Measurements from ENCODE around the gene PRMT1.

PRMT1 gene

DNA sequence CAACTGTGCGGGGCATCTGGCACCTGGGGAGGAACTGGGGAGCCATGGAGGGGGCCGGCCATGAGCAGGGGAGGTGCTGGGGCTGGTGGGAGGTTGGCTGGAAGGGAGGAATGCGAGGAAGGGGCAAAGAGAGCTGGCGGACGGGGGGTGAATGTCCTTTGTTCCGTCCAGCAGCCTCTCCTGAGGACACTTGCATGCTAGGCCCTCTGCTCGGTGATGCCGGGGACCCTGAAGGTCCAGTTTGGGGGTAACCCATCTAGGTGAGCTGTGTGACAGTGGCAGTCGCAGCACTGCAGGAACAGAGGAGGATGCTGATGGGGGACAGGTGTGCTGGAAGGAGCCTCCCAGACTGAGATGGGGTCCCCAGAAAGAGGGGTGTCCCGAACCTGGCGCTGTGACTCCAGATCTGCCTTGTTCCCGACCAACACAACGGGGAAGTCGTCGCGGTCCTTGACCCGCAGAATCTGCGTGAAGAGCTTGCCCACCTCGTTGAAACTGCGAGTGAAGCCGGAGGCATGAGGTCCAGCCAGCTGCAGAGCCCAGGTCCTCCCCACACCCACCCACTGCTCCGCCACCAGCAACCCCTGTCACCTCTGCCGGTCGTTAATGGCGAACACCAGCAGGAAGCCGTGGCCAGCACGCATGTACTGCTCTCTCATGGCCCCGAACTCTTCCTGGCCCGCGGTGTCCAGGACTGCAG lies 40.7 kb upstream of the PRMT1 start:
- H3K4me3 ChIP-seq (ENCODE audit: low read depth, low read length) = no peak overlapping the region
- TF ChIP-seq, protein P1, sequence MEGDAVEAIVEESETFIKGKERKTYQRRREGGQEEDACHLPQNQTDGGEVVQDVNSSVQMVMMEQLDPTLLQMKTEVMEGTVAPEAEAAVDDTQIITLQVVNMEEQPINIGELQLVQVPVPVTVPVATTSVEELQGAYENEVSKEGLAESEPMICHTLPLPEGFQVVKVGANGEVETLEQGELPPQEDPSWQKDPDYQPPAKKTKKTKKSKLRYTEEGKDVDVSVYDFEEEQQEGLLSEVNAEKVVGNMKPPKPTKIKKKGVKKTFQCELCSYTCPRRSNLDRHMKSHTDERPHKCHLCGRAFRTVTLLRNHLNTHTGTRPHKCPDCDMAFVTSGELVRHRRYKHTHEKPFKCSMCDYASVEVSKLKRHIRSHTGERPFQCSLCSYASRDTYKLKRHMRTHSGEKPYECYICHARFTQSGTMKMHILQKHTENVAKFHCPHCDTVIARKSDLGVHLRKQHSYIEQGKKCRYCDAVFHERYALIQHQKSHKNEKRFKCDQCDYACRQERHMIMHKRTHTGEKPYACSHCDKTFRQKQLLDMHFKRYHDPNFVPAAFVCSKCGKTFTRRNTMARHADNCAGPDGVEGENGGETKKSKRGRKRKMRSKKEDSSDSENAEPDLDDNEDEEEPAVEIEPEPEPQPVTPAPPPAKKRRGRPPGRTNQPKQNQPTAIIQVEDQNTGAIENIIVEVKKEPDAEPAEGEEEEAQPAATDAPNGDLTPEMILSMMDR (IDR thresholded peaks at IDR 0.05; ENCODE audit: low read depth, low read length) = no peak

DNA sequence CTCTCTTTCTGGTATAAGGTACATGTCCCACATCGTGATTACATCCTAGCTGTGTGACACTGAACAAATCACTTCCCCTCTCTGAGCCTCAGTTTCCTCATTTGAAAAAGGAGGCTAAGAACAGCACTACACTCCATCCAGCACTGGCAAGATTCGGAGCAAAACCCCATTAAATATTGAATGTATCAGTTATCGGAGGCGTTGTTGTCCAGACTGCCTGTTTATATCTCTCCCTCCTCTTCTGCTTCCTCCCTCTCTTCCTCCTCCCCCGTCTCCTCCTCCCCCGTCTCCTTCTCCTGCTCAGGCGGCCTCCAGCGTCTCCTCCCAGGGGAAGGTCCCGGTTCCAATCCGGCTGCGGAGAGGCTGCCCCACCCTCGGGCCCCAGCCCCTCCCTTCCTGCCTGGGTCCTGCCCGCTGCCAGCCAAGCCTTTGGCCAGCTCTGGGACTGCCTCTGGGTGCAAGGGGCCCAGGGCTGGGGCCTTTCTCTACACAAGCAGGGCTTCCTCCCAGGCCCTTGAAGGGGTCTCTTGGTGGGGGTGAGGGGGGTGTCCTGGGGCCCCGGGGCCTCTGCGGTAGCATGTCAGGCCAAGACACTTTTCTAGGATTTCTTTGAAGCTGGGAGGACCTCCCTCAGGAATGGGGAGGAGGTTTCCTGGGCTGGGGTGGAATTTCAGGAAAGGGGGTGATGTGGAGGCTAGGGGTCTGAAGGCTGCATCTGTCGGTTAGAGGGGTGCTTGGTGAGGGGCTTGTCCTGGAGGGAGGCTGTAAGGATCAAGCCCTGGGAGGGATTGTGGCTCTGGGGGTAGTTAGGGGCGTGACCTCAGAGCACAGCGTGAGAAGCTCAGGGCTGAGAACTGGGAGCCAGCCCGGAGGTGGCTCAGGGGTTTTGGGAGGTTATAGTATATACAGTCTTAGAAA lies 39.0 kb upstream of the PRMT1 start:
- H3K4me3 ChIP-seq (ENCODE audit: low read depth, low read length) = peak overlapping the region; percentile 81
- TF ChIP-seq, protein P1 (IDR thresholded peaks at IDR 0.05; ENCODE audit: low read depth, low read length) = no peak

DNA sequence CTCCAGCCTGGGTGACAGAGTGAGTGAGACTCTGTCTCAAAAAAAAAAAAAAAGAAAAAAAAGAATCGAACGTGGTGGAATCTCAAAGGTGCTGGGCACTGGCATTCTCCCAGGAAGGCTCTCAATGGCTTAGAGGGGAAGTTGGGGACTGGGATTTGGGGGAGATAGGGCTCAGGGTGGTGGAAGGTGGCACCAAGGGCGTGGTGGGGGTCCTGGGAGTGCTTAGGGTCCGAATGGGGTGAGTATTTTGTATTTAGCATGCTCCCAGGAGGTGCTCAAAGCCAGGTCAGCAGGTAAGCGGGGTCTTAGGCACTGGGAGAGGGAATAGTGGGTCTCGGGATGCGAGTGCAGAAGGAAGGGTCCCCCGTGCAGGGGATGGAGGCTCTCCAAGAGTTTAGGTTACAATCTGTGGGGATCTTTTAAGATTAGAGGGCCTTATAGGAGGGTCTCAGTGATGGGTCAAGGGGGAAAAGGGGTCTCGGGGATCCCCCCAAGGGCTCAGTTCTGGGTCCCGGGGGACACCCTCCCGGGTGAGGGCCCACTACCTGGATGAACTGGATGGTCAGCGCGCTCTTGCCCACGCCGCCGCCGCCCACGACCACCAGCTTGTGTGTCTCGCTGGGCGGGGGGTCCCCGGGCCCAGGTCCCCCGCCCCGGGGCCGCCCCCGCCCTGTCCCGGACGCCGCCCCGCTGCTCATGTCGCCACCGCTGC lies 37.5 kb upstream of the PRMT1 start:
- peak overlapping the region; percentile 81 for H3K4me3 ChIP-seq (ENCODE audit: low read depth, low read length)
- TF ChIP-seq, protein P1 (IDR thresholded peaks at IDR 0.05; ENCODE audit: low read depth, low read length) = no peak

DNA sequence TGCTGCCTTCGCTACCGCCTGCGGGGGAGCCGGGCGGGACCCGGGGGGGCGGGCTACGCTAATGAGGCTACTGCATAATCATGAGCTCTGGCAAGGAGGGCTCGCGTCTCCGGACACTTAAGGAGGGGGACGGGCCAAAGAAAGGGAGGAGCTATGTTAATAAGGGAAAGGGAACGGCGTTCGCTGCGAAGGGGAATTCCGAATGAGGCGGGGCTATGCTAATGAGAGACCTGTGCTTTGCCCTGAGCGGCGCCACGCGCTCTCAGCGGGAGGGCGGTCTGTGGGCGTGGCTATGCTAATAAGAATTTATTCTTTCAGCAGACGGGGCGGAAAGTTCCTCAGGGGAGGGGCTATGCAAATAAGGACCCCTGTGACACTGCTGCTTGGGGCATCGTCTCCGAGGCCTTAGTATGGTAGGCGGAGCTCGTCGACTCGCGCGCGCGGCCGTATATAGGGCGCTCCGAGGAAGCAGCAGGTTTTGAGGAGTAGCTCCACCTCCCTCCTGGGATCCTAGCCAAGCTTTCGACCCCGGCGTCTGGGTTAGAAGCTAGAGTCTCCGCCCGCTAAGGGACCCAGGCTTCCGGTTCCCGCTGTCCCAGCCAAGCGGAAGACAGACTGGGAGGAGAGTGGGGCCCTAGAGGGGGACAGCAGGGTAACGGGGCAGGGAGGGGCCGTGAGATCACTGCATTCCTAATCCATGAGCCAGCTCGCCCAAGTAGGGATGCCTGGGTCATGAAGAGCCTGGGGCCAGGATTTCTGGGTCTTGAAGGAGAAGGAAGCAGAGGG lies 36.8 kb upstream of the PRMT1 start, which contains the start of gene RRAS:
TSS of gene RRAS (minus strand) at position 31 of the 786 bp plus-strand sequence. CDS start 45 bp downstream, outside the sequence.
- H3K4me3 ChIP-seq (ENCODE audit: low read depth, low read length) = peak within 1 kb of the TSS; percentile 81

DNA sequence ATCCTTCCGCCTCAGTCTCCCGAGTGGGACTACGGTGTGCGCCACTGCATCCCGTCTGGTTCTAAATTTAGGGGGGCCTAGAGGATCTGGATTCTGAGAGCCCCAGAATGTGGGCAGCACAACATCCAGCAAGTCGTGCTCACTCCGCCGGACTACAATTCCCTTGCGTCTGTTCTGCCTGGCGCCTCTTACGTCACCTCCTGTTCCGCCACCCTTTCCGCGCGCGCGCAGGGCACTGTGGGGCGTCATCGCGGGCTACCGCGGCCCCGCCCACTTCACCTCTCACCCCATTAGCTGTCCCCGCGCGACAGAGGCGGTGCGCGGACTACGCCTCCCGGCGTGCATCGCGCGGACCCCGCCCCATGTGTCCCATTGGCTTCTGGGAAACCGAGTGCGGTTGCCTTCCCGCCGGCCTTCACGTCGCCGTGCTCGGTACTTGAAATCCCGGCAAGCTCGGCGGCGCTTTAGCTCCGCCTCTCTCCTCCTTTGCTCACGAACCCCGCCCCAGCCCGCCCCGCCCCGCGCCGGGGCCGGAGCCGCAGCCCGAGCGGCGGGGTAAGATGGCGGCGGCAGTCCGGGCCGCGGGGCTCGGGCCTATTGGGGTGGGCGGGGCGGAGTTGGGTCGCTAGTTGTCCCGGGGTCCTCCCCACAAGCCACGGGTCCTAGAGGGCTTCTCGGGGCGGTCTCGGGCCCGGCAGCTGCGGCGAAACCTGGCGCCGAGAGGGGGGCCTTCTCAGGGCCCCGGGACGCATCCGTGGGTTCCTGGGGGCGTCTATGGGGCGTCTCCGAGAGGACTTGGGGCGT lies 35.2 kb upstream of the PRMT1 start, which contains the start of gene SCAF1:
TSS of gene SCAF1 (plus strand) at position 522 of the 804 bp plus-strand sequence. CDS start 2,818 bp downstream, outside the sequence.
- peak within 1 kb of the TSS; percentile 69 for H3K4me3 ChIP-seq (ENCODE audit: low read depth, low read length)
- TF ChIP-seq, protein P1 (IDR thresholded peaks at IDR 0.05; ENCODE audit: low read depth, low read length) = no peak

More for the DNA sequence above, 36.8 kb upstream of the PRMT1 start, which contains the start of gene RRAS:
- TF ChIP-seq, protein P1 (IDR thresholded peaks at IDR 0.05; ENCODE audit: low read depth, low read length) = no peak

All from WI38 (cell line).